Stimulated activated CD8-positive, alpha-beta memory T cell treated with anti-CD3 and anti-CD28 coated beads, Interleukin-12 subunit alpha, Interleukin-12 subunit beta, amount 100 ng/mL, for 24 hours (primary cell): ENCODE measurements around the gene POLH.
"Not testable (repeated sequence)": the region's sequence is repeated elsewhere in the genome, so short reads cannot be mapped to it uniquely, and the experiment has no call there.

Experiments used
- DNase-seq: peaks from one replicate; pipeline ENCODE4 v3.0.0-alpha.2; 2020; ENCODE audit errors: extremely low read depth

Gene POLH

DNA sequence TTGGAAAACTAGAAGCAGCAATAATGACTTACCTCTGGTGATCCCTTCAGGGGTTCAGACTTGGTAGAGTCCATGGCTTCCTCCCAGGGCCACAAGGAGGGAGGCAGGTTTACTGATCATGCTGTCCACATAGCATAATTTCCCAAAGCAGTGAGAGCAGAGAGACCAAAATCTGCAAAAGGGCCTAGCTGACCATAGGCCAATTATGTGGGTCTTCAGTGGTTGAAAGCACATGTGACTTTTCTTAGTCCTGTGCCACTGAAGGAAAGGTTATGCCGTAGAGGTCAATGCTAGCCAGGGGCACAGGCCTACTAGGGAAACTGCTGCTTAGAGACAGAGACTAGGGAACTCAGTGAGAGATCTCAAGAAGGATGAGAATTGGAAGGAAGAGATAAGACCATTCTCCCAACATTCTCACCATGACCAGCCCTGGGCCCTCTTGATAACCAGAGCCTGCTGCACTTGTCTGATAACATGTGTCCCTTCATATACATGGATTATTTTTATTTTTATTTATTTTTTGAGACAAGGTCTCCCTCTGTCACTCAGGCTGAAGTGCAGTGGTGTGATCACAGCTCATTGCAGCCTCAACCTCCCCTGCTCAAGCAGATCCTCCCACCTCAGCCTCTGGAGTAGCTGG is 55.1 kb downstream of the POLH start:
- DNase-seq = no peak

DNA sequence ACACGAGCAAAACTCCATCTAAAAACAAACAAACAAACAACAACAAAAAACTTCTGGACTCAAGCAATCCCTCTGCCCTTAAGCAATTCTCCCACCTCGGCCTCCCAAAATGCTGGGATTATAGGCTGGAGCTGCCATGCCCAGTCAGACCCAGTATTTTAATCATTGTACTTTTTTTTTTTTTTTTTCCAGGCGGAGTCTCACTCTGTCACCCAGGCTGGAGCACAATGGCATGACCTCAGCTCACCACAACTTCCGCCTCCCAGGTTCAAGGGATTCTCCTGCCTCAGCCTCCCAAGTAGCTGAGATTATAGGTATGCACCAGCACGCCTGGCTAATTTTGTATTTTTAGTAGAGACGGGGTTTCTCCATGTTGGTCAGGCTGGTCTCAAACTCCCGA is 57.0 kb downstream of the POLH start:
- DNase-seq = not testable (repeated sequence)

DNA sequence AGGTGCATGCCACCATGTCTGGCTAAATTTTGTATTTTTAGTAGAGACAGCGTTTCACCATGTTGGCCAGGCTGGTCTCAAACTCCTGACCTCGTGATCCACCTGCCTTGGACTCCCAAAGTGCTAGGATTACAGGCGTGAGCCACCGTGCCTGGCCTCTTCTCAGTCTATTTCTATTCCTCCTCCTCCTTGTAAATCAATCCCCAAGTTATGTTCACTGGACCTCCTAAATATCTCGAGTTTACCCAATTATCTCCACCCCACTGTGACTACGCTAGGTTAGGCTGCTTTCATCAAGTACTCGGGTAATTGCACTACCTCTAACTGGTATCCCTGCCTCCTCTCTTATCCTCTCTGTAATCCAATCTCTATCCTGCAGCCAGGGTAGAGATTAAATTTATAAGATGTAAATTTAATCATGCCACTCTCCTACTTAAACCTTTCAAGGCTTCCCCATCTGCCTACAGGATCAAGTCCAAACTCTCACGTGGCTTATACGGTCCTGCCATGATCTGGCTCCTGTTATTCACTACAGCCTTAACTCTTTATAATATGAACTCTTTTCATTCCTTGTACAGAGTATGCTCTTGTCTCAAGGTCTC is 58.8 kb downstream of the POLH start:
- DNase-seq = no peak

DNA sequence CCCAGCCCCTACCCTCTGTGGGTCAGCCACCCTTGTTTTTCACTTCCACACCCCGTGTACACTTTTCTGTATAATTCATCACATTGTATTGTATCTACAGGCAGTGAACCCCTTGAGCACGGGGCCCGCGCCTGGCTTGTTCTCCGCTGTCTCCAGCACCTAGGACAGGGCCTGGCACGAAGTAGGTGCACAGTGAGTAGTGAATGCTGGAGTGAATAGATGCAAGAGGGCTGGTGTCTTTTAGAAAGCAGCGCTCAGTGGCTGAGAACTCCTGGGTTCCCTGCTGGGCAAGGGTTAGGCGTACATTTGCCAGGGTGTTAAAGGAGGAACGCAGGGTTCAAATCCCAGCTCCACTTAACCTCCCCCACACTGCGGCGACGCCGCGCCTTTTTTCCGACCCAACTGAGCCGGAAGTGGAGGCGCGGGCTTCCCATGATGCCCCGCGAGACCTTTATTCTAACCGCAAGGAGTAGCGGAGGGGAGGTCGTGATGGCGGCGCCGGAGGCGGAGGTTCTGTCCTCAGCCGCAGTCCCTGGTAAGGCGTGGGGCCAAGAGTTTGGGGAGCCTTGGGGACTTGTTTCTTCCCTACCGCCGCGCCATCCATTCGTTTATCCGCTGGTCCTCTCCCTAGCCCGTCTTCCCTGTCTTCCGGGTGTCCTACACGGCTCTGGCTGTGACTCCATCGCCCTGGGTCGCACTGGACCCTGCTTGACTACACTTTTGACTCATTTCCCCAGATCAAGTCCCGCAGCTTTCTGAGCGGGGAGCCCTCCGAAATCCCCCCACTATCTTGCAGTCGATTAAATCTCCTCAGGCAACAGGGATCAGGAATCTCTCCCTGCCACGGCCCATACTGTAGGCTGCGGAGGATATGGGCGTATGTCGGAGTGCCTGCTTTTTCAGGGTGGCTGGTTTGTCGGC is 59.7 kb downstream of the POLH start, which contains the start of gene MAD2L1BP:
Gene MAD2L1BP, plus strand, starts transcription at position 454 of the 921 bp plus-strand sequence. Its CDS starts 36 bp downstream, at position 490.
- peak; percentile 75 for DNase-seq

- no peak for DNase-seq
Observed at GRCh38 chr6:43636308-43636659, 60.3 kb downstream of the POLH start.

DNA sequence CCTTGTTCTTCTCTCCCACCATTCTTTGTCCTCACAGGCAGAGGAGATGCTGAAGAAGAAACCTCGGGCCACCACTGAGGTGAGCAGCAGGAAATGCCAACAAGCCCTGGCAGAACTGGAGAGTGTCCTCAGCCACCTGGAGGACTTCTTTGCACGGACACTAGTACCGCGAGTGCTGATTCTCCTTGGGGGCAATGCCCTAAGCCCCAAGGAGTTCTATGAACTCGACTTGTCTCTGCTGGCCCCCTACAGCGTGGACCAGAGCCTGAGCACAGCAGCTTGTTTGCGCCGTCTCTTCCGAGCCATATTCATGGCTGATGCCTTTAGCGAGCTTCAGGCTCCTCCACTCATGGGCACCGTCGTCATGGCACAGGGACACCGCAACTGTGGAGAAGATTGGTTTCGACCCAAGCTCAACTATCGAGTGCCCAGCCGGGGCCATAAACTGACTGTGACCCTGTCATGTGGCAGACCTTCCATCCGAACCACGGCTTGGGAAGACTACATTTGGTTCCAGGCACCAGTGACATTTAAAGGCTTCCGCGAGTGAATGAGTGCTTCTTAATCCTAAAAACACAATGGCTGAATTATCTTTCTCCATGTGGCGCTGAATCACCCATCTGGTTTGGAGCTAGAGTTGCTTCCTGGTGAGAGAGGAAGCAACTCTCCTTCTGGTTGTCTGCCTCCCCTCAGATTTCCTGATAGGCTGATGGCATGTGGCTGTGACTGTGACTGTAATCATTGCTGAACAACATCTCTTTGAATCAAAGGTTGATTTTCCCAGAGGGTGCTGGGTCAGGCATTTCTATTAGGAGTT is 64.2 kb downstream of the POLH start:
- DNase-seq = no peak

DNA sequence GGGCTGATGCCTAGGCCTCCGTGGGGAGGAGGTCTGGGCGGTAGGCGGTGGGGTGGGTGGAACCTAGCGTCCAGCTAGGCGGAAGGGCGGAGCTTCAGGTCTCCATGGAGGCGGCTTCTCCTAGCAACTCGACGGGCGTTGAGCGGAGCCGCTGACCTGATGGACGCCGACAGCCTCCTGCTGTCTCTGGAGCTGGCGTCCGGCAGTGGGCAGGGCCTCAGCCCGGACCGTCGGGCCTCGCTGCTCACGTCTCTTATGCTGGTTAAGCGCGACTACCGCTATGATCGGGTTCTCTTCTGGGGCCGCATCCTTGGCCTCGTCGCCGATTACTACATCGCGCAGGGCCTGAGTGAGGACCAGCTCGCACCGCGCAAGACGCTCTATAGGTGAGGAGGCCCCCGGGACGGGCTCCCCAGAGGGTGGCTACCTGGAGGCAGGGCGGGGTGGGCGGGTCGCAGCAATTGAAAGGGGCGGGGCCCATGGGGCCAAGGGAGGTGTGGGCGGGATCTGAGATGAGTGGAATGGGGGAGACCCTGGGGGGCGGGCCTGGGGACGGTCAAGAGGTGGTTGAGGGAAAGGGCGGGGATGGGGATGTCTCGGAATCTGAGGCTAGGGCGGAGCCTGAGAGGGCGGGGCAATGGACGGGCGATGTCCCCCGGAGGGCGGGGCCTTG is 69.1 kb downstream of the POLH start, which contains the start of gene RSPH9:
Gene RSPH9, plus strand, starts transcription at position 97 of the 673 bp plus-strand sequence. Its CDS starts 63 bp downstream, at position 160.
- peak; percentile 35 for DNase-seq

DNA sequence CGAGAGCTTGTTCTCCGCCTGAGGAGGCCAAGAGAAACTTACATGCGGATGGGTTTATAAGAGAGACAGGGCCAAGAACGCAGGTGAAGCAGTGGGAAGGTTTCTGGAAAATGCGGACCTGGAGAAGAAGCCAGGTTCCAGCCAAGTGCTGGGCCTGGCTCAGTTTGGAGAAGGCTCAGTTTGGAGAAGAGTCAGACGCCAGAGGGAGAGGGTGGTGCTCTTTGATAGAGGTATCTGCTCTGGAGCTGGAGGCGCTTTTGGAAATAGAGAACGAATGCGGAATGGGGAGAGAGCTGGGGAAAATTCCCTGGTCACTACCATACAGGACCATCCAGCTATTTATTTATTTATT is 69.6 kb downstream of the POLH start:
- DNase-seq = no peak

- DNase-seq = no peak
Observed at GRCh38 chr6:43647613-43648012, 71.6 kb downstream of the POLH start.

DNA sequence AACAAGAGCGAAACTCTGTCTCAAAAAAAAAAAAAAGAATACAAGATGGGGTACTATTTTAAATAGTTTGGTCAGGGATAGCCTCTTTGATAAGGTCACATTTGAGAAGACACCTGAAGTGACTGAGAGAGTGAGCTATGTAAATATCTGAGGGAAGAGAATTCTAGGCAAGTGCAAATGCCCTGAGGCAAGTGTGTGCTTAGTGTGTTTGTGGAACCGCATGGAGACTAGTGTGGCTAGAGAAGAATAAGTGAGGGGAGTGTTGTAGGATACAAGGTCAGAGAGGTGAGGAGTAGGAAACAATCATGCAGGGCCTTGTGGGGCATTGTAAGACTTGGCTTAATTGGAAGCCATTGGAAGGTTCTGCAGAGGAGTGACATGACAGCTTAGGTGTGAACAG is 72.3 kb downstream of the POLH start:
- DNase-seq = no peak

DNA sequence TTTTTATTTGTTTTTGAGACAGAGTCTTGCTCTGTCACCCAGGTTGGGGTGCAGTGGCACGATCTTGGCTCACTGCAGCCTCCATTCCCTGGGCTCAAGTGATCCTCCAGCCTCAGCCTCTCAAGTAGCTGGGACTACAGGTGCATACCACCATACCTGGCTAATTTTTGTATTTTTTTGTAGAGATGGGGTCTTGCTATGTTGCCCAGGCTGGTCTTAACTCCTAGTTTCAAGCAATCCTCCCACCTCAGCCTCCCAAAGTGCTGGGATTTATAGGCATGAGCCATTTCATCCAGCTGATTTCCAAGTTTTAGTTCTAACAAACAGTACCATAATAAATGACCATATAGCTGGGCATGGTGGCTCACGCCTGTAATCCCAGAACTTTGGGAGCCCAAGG is 76.8 kb downstream of the POLH start:
- DNase-seq = not testable (repeated sequence)

GRCh38 chr6:43657221-43657802 is 81.3 kb downstream of the POLH start:
- DNase-seq = no peak

GRCh38 chr6:43658161-43658560 is 82.2 kb downstream of the POLH start:
- no peak for DNase-seq

- DNase-seq = not testable (repeated sequence)
Observed at GRCh38 chr6:43662948-43663347, 87.0 kb downstream of the POLH start.
